Epidermal melanocyte (primary cell): ENCODE data around the gene ACADVL.

ENCODE experiments used
- DNase-seq: peaks from one replicate; pipeline ENCODE4 v3.0.0; 2011; ENCODE audit warnings: low spot score; ENCODE audit not compliant: insufficient read length

The ACADVL gene

GRCh38 chr17:7191069-7191468 lies 28.7 kb upstream of the ACADVL start:
- no peak for DNase-seq

GRCh38 chr17:7191571-7192270 lies 28.0 kb upstream of the ACADVL start:
- peak; percentile 56 for DNase-seq

- DNase-seq = no peak
These were observed 27.3 kb upstream of the ACADVL start for GRCh38 chr17:7192271-7192937.

GRCh38 chr17:7195971-7196370 lies 23.8 kb upstream of the ACADVL start:
- DNase-seq = no peak

- DNase-seq = no peak
These were observed 22.9 kb upstream of the ACADVL start for GRCh38 chr17:7196651-7197401.

GRCh38 chr17:7203391-7203790 lies 16.3 kb upstream of the ACADVL start:
- no peak for DNase-seq

- DNase-seq = no peak
These were observed 15.4 kb upstream of the ACADVL start for GRCh38 chr17:7204336-7204735.

GRCh38 chr17:7204828-7205461 lies 14.8 kb upstream of the ACADVL start:
- peak; percentile 96 for DNase-seq

- DNase-seq = no peak
These were observed 14.2 kb upstream of the ACADVL start for GRCh38 chr17:7205561-7205960.

- no peak for DNase-seq
These were observed 12.4 kb upstream of the ACADVL start for GRCh38 chr17:7207120-7208001.

GRCh38 chr17:7208027-7208571 lies 11.6 kb upstream of the ACADVL start:
- DNase-seq = no peak

GRCh38 chr17:7208754-7209460 lies 10.8 kb upstream of the ACADVL start:
- no peak for DNase-seq

GRCh38 chr17:7211491-7212273 lies 8.1 kb upstream of the ACADVL start:
- no peak for DNase-seq

- DNase-seq = peak; percentile 71
These were observed 5.8 kb upstream of the ACADVL start for GRCh38 chr17:7213895-7214299.

- DNase-seq = peak; percentile 99
These were observed 5.2 kb upstream of the ACADVL start for GRCh38 chr17:7214300-7215135.

GRCh38 chr17:7215136-7215638 lies 4.6 kb upstream of the ACADVL start:
- peak; percentile 97 for DNase-seq

- DNase-seq = no peak
These were observed 4.0 kb upstream of the ACADVL start for GRCh38 chr17:7215652-7216180.
